SK-N-SH treated with all-trans-retinoic acid at 6 μM for 48 hours (cell line): Measurements from ENCODE around the gene PTPN18.

Experiments used
- TCF4 ChIP-seq: fragments of 250-450 bp; sonication (Bioruptor Pico); IDR thresholded peaks from 2 replicates; pipeline ENCODE4 v1.8.0; 2021; ENCODE audit warnings: mild to moderate bottlenecking, moderate library complexity, borderline replicate concordance
- ZFP30 ChIP-seq: fragments of 450-650 bp; formaldehyde crosslinking; IDR thresholded peaks from 2 replicates; pipeline ENCODE4 v1.5.0; 2022; ENCODE audit warnings: mild to moderate bottlenecking, moderate library complexity

DNA sequence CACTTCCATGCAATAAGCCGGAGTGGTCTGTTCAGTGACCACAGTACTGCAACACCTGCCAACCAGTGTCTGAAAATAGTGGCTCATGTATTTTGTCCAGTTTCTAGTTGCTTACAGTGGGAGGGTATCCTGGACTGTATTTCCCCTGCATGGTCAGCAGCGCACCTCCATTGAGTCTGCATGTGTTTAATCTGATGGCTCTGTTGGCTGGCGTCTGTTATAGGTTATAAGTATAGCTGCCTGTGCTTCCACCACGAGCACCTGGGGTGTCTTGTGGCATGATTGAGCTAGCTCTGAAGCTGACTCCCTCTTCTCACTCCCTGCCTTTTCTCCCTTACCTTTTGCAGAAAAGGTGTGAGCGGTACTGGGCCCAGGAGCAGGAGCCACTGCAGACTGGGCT is 12.9 kb downstream of the PTPN18 start:
- TF ChIP-seq TCF4 (no peak), ZFP30 (no peak)
